HUES64 (cell line): ENCODE measurements around the gene MICAL2.

Experiments
- H3K27ac ChIP-seq: 2 replicates; pipeline ENCODE4 v1.7.0; 2013; ENCODE audit warnings: low read depth, low read length, inconsistent platforms
- H3K27me3 ChIP-seq: 2 replicates; pipeline ENCODE4 v1.6.1; 2013; ENCODE audit warnings: mild to moderate bottlenecking, low read length; ENCODE audit not compliant: insufficient read depth
- H3K36me3 ChIP-seq: 2 replicates; pipeline ENCODE4 v1.6.1; 2013; ENCODE audit warnings: mild to moderate bottlenecking, low read length; ENCODE audit not compliant: insufficient read depth
- H3K4me1 ChIP-seq: 2 replicates; pipeline ENCODE4 v1.6.1; 2013; ENCODE audit warnings: mild to moderate bottlenecking, low read length, moderate library complexity; ENCODE audit not compliant: insufficient read depth
- H3K4me3 ChIP-seq: 2 replicates; pipeline ENCODE4 v1.5.1; 2013; ENCODE audit warnings: mild to moderate bottlenecking, low read length, moderate library complexity
- H3K9ac ChIP-seq: 2 replicates; pipeline ENCODE4 v1.6.1; 2013; ENCODE audit warnings: mild to moderate bottlenecking, low read depth, low read length
- H3K9me3 ChIP-seq: 2 replicates; pipeline ENCODE4 v1.6.1; 2013; ENCODE audit warnings: low read depth, low read length; ENCODE audit not compliant: insufficient read depth
- WGBS: fragments of 150-250, 120-280 bp; methylation state at CpG from one replicate; pipeline ENCODE4 v1.1.7; 2013; ENCODE audit warnings: missing lambda C conversion rate; 5-methylcytosine and 5-hydroxymethylcytosine counted together

Gene MICAL2

DNA sequence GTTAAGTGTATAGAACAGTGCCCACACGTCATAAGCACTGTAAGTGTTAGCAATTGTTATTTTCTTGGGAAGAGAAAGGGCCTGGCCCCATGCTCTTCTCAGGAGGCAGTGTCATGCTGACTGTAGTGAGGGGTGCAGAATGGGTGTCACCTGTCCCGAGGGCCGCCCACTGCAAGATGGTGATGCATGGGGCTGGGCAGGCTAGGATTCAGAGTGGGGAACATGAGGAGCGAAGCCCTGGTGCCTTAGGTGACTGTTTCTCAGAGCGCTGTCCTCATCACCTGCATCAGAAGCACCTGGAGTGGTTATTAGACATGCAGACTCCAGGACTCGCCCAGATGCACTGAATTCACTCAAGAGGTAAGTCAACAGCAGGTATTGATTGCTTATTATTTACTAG is 166.0 kb downstream of the MICAL2 start:
- no peak overlapping the region for H3K4me3 ChIP-seq
- H3K4me1 ChIP-seq, result no peaks in the 10 kb centered on the region
- H3K27ac ChIP-seq, result no peak overlapping the region
- no peak overlapping the region for H3K9ac ChIP-seq
- no peaks in the 10 kb centered on the region for H3K36me3 ChIP-seq
- 95% methylated on average over 6 of the region's 6 CpGs for WGBS
- no peaks in the 10 kb centered on the region for H3K9me3 ChIP-seq
- H3K27me3 ChIP-seq, result no peaks in the 10 kb centered on the region

DNA sequence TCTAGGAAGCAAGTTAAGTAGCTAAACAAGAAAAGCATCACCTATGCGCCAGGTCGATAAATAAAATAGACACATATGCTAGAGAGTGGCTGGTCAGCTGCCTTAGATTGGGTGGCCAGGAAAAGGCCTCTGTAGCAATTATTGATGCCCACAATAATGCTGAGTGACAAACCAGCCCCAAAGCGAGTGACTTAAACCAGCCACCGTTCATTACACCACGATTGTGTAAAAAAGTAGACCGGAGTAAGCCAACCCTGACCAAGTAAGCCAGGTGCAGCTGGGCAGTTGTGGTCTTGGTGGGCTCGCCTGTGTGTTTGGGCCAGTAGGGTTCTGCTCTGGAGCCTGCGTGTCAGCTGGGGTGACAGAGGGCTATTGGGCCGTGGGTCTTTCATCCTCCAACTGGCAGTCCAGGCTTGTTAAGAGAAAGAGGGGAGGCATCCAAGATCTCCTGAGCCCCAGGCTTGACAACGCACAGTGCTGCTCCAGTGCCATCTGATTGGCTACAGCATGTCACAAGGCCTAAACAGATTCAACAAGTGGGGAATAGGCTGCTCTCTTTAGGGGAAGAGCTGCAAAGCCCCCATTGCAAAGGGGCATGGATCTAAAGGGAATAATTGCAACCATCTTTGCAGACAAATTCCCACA is 166.6 kb downstream of the MICAL2 start:
- 87% methylated on average over 10 of the region's 10 CpGs for WGBS
- no peak overlapping the region for H3K27ac ChIP-seq
- H3K4me1 ChIP-seq, result no peaks in the 10 kb centered on the region
- no peaks in the 10 kb centered on the region for H3K27me3 ChIP-seq
- no peak overlapping the region for H3K9ac ChIP-seq
- H3K4me3 ChIP-seq, result no peak overlapping the region
- H3K9me3 ChIP-seq, result no peaks in the 10 kb centered on the region
- no peaks in the 10 kb centered on the region for H3K36me3 ChIP-seq

DNA sequence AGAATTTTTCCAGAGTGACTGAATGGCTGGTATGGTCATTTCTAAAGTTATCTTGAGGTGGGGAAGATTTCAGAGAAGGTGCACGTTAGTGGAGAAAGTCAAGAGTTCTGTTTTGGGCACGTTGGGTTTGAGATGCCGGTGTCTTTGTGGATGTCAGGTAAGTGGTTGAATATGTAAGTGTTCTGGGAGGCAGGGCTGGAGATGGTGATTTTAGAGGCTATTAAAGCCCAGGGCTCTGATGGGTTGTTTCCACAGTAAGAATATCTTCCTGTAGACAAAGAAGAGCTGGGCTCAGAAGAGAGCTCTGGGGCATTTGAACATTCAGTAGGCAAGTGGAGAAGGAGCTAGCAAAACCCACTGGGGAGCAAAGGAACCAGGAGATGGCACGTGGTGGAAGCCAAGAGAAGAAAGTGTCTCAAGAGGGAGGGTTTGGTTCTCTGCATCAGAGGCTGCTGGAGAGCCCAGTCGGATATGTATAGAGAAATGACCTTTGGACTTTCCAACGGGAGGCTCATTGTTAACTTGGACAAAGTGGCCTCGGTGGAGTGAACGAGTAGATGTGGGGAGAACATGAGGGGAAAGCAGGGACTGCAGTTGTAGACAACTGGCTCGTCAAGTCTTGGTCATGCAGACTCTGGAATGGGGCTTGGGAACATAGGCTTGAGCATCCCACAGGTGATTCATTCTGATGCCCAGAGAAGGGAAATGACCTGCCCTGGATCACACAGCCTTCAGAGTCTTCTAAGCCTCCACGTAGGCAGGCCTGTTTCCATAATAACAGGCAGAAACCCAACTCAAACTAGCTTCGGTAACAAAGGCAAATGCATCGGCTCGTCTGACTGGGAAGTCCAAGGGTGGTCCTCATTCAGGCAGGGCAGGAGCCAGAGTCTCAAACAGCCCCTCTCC is 168.6 kb downstream of the MICAL2 start:
- Histone ChIP-seq H3K4me1 (no peaks in the 10 kb centered on the region), H3K36me3 (no peaks in the 10 kb centered on the region)

DNA sequence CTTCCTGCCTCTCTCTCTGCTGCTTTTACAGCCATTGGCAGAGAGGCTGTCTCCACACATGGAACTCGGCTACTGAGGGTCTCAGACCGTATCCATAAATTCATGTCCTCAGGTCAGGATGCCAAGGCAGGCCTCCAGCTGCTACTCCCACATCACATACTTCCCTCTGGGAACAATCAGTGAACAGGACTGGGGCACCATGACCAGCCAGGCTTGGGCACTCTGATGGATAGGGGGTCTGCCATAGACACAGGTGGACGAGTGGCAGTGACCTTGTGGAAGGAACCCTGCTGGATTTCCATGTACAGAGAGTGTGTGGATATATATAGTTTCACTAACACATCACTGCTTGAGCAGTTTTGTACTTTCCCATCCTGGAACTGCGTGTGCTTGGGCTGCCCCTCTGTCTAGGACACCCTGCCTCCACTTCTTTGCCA is 169.3 kb downstream of the MICAL2 start:
- Histone ChIP-seq H3K9me3 (no peaks in the 10 kb centered on the region), H3K9ac (no peak overlapping the region), H3K27me3 (no peaks in the 10 kb centered on the region), H3K4me1 (no peaks in the 10 kb centered on the region), H3K4me3 (no peak overlapping the region), H3K36me3 (no peaks in the 10 kb centered on the region), H3K27ac (no peak overlapping the region)
- 89% methylated on average over 4 of the region's 4 CpGs for WGBS

More for the DNA sequence above, 168.6 kb downstream of the MICAL2 start:
- no peak overlapping the region for H3K9ac ChIP-seq
- no peak overlapping the region for H3K27ac ChIP-seq
- H3K4me3 ChIP-seq, result no peak overlapping the region
- H3K9me3 ChIP-seq, result no peaks in the 10 kb centered on the region
- 88% methylated on average over 13 of the region's 13 CpGs for WGBS
- no peaks in the 10 kb centered on the region for H3K27me3 ChIP-seq

DNA sequence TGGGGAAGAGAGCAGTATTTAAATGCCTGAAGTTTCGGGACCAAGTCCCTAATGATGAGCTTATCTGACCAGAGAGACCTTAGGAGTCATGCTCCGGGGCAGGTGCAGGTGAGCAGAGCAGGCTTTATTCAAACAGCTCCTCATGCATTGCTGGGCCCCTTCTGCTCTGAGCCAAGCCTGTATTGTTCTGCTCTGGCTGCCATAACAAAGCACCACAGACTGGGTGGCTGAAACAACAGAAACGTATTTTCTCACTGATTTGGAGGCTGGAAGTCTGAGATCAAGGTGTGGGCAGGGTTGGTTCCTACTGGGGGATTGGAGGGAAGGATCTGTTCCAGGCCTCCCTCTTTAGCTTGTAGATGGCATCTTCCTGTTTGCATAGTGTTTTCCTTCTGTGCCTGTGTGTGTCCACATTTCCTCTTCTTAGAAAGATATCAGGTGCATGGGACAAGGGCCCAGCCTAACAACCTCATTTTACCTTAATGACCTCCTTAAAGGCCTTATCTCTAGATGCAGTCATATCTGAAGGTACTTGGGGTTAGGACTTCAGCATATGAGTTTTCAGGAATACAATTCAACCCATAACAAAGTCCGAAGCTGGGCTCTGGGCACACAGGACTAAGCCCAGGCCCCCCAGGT is 169.9 kb downstream of the MICAL2 start:
- Histone ChIP-seq H3K27ac (no peak overlapping the region), H3K9me3 (no peaks in the 10 kb centered on the region), H3K36me3 (no peaks in the 10 kb centered on the region), H3K4me3 (no peak overlapping the region), H3K27me3 (no peaks in the 10 kb centered on the region), H3K9ac (no peak overlapping the region), H3K4me1 (no peaks in the 10 kb centered on the region)
- 86% methylated on average over 4 of the region's 4 CpGs for WGBS

DNA sequence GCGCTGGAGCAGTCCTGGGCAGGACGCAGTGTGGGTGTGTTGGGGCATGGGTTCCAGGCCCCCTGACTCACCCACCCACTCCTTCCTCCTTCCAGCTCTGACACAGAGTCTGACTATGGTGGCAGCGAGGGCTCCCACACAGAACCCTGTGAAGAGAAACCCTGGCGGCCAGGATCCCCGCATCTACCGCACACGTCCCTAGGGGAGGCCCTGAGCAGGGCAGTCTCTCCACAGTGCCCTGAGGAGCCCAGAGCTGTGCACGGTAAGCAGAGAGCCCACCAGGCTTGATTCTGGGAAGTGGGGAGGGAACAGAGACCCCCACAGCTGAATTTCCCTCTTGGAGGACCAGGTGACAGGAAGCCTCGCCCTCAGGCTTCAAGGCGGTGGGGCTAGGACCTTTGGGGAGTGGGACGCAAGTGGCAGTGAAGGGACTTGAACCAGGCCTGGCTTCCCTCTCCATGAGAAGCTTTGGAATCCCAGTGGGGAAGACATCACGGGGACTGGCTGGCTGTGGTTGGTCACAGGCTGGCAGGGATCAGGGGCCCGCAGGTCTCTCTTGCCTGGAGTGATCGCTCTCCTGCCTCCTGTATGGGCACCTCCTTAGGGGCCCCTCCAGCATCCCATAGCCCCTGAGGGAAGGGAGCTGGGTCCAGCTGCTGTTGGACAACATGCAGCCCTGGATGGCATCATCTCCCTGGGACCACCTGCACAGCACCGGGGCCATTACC is 170.6 kb downstream of the MICAL2 start:
- WGBS, result 94% methylated on average over 15 of the region's 15 CpGs
- H3K4me3 ChIP-seq, result no peak overlapping the region
- H3K4me1 ChIP-seq, result no peaks in the 10 kb centered on the region
- no peak overlapping the region for H3K27ac ChIP-seq
- H3K9ac ChIP-seq, result no peak overlapping the region
- no peaks in the 10 kb centered on the region for H3K9me3 ChIP-seq
- H3K27me3 ChIP-seq, result no peaks in the 10 kb centered on the region
- no peaks in the 10 kb centered on the region for H3K36me3 ChIP-seq

DNA sequence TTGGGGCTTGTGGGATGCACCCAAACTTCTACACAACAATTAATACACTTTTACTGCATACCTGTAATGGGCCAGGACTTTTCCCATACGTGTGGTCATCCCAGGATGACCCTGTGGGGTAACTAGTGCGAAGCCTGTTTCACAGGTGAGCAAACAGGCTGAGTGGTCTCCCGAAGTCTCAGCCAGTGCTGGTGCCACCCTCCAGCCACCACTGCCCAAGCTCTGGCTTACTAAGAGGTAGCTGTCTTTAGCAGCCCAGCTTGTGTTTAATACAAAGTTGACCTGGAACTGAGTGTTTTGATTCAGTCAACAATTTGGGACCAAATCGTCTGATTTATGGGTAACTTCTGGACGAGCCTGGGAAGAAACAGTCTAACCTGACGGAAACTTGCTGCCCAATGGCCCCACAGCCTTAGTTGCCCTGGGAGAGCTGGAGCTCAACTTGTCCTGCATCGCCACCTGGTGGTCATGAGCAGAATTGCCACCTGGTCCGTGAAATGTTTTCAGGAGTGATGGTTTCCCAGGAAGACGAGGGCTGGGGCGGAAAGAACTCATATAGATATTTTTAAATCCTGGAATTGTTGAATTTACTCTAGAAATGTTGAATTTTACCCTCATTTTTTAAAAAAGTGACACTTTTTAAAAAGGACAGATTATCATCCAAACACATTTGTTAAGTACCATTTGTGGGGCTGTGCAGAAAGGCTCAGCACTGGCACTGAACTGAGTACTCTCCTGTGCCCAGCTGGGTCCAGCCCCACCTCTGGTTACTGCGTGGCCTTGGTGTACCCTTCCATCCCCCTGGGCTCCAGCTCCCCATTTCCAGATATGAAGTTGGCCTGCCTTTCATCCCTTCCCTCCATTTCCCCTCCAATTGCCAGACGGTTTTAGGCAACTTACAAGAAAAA is 171.4 kb downstream of the MICAL2 start:
- Histone ChIP-seq H3K4me3 (no peak overlapping the region), H3K9me3 (no peaks in the 10 kb centered on the region), H3K27ac (no peak overlapping the region), H3K4me1 (peaks cover 3% of the 10 kb centered on the region; the same call in 1 of the 2 replicates), H3K27me3 (no peaks in the 10 kb centered on the region), H3K36me3 (no peaks in the 10 kb centered on the region), H3K9ac (no peak overlapping the region)
- 39% methylated on average over 12 of the region's 12 CpGs for whole genome bisulfite sequencing

DNA sequence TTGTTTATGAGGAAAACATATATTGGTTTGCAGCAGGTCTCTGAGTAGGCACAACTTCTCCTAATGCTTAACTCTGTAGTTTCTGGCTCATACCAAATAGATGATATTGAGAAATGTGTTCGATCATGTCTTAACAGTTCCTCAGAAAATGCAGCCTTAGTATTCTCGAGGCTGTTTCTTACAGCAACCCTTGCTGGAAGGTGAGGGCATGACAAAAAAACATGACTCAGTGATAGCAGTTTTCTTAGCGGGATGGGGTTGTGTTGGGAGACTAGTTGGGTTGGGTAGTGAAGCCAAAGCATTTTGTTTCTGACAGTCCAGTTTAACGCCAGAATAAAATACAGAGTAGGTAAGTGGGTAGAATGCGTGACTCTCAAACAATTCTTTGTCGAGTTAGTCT is 172.3 kb downstream of the MICAL2 start:
- Histone ChIP-seq H3K9ac (no peak overlapping the region), H3K27me3 (no peaks in the 10 kb centered on the region), H3K9me3 (no peaks in the 10 kb centered on the region), H3K36me3 (no peaks in the 10 kb centered on the region), H3K4me1 (peaks cover 10% of the 10 kb centered on the region), H3K27ac (no peak overlapping the region), H3K4me3 (no peak overlapping the region)
- 87% methylated on average over 6 of the region's 6 CpGs for WGBS

DNA sequence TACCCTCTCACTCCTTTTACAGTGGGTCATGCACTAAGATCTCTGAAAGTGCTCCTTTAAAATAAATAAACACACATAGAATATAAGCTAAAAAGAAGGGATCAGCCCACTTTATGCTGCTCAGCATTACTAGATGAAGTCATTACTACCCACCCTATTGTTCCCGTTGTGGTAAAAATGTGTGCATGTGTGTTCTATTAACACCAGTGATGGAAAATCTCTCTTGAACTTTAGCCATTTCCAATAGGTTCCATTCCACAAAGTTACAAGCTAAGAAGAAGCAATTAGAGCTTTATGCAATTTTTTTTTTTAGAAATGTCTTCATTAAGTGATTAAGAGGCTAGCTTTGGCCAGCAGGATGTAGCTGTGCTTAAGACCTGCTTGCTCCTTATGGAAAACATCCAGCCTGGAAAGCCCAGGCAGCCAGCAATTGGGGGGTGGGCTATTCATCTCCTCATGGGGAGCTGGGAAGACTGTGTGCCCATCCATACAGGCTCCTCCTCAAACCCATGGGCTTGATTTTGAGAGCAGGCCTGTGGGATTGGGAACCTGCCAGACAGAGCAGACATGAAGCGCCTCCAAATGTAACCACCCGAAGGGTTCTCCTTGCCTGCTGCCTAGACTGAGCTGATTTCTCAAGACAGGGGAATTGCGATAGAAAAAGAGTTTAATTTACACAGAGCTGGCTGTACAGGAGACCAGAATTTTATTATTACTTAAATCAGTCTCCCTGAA is 174.1 kb downstream of the MICAL2 start:
- peaks cover 18% of the 10 kb centered on the region for H3K4me1 ChIP-seq
- H3K4me3 ChIP-seq, result no peak overlapping the region
- no peaks in the 10 kb centered on the region for H3K27me3 ChIP-seq
- no peak overlapping the region for H3K27ac ChIP-seq
- H3K9ac ChIP-seq, result no peak overlapping the region
- WGBS, result 83% methylated on average over 4 of the region's 4 CpGs
- H3K36me3 ChIP-seq, result no peaks in the 10 kb centered on the region
- H3K9me3 ChIP-seq, result no peaks in the 10 kb centered on the region

DNA sequence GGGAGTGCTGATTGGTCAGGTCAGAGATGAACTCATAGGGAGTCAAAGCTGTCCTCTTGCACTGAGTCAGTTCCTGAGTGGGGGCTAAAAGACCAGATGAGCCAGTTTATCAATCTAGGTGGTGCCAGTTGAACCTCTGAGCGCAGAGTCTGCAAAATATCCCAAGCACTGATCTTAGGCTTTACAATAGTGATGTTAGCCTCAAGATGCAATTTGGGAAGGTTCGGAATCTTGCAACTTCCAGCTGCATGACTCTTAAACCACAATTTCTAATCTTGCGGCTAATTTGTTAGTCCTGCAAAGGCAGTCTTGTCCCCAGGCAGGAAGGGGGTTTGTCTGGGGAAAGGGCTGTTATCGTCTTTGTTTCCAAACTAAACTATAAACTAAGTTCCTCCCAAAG is 174.7 kb downstream of the MICAL2 start:
- Histone ChIP-seq H3K9ac (no peak overlapping the region), H3K27ac (no peak overlapping the region), H3K4me3 (no peak overlapping the region), H3K9me3 (no peaks in the 10 kb centered on the region), H3K36me3 (no peaks in the 10 kb centered on the region), H3K27me3 (no peaks in the 10 kb centered on the region), H3K4me1 (peaks cover 18% of the 10 kb centered on the region)
- 96% methylated on average over 3 of the region's 4 CpGs for WGBS
